Measurements from ENCODE around the gene DMRT1. TPM values are rescaled to one million over a fixed set of nuclear protein-coding genes. Genes with fewer than 3 reads are reported as not detected.
A peak's percentile ranks its signal among the peaks of the same experiment; 100 is the strongest.

The DMRT1 gene
- total RNA-seq, 1 experiment from 2014 or later: not detected

DNA sequence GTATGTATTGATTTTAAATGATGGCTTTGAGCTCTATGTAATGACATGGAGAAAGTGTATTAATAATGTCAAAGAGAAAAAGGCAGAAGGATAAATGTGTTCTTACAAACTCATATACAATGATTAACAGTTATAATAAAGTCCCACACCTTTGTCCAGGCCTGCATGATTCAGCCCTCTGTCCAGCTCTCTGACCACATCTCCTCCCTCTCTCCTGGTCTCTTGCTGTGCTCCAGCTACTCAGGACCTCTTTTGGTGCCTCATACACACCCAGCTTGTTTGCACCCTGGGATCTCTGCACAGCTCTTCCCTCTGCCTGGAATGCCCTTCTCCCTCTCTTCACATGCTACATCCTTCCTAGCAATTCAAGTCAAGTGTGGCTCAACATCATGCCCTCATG lies 37.5 kb upstream of the DMRT1 start:
- H3K27ac ChIP-seq (ENCODE audit: low read depth, low read length, poor library complexity, severe bottlenecking): no peak overlapping the region
- no peak for TF ChIP-seq EZH2 (IDR thresholded peaks at IDR 0.05; ENCODE audit: borderline replicate concordance, low read depth, low read length, poor library complexity, severe bottlenecking)
- TF ChIP-seq, protein P1, sequence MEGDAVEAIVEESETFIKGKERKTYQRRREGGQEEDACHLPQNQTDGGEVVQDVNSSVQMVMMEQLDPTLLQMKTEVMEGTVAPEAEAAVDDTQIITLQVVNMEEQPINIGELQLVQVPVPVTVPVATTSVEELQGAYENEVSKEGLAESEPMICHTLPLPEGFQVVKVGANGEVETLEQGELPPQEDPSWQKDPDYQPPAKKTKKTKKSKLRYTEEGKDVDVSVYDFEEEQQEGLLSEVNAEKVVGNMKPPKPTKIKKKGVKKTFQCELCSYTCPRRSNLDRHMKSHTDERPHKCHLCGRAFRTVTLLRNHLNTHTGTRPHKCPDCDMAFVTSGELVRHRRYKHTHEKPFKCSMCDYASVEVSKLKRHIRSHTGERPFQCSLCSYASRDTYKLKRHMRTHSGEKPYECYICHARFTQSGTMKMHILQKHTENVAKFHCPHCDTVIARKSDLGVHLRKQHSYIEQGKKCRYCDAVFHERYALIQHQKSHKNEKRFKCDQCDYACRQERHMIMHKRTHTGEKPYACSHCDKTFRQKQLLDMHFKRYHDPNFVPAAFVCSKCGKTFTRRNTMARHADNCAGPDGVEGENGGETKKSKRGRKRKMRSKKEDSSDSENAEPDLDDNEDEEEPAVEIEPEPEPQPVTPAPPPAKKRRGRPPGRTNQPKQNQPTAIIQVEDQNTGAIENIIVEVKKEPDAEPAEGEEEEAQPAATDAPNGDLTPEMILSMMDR (conservative IDR thresholded peaks at IDR 0.05; ENCODE audit: low read depth, low read length): no peak
- H3K27me3 ChIP-seq (replicated peaks; ENCODE audit: insufficient read depth, low read depth, low read length, poor library complexity): peaks cover 21% of the 10 kb centered on the region
- no peaks in the 10 kb centered on the region for H3K9me3 ChIP-seq (ENCODE audit: low read depth, low read length, poor library complexity, severe bottlenecking)
- H3K36me3 ChIP-seq (ENCODE audit: insufficient read depth, low read length, poor library complexity, severe bottlenecking): no peaks in the 10 kb centered on the region
- ChIA-PET CTCF (no interaction called here), POLR2A (ENCODE audit: low non-redundant PET) (interaction anchor here (0.6 kb wide), 1 partner anchor 91 kb away, joined by 11 read pairs; no protein-coding TSS in a partner anchor)
- no peak overlapping the region for H3K4me3 ChIP-seq (ENCODE audit: low read depth, low read length, poor library complexity, severe bottlenecking)
- no TSS peak for BruUV-seq (replicated peaks)
- no peak for DNase-seq (ENCODE audit: low spot score)
- intact Hi-C loops (cut with micrococcal nuclease; ENCODE audit: unreplicated experiment): no loop called here
- H3K4me1 ChIP-seq (ENCODE audit: insufficient read depth, low read length, poor library complexity, severe bottlenecking): peaks cover 3% of the 10 kb centered on the region

DNA sequence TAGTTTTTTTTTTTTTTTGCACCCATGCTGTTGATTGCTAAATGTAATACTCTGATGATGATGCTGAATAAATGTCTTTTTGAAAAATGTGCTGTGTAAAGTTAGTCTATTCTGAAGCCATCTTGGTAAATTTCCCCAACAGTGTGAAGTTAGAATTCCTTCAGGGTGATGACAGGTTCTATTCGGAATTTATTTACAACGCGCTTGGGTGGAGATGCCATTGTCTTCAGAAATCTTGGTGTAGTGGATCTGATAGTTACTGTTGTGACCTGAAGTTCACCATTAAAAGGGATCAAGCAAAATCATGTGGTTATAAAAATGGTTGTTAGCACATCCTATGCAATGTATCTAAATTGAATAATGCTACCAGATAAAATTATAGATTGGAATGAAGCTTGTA lies 36.3 kb upstream of the DMRT1 start:
- DNase-seq (ENCODE audit: low spot score): no peak
- intact Hi-C loops (cut with micrococcal nuclease; ENCODE audit: unreplicated experiment): no loop called here
- BruUV-seq (replicated peaks): no TSS peak
- peaks cover 3% of the 10 kb centered on the region for H3K4me1 ChIP-seq (ENCODE audit: insufficient read depth, low read length, poor library complexity, severe bottlenecking)
- H3K27ac ChIP-seq (ENCODE audit: low read depth, low read length, poor library complexity, severe bottlenecking): no peak overlapping the region
- H3K36me3 ChIP-seq (ENCODE audit: insufficient read depth, low read length, poor library complexity, severe bottlenecking): no peaks in the 10 kb centered on the region
- peaks cover 21% of the 10 kb centered on the region for H3K27me3 ChIP-seq (replicated peaks; ENCODE audit: insufficient read depth, low read depth, low read length, poor library complexity)
- CTCF ChIA-PET: no interaction called here
- no peaks in the 10 kb centered on the region for H3K9me3 ChIP-seq (ENCODE audit: low read depth, low read length, poor library complexity, severe bottlenecking)
- POLR2A ChIA-PET (ENCODE audit: low non-redundant PET): interaction anchor here (0.6 kb wide), 1 partner anchor 77 kb away, joined by 3 read pairs; no protein-coding TSS in a partner anchor
- TF ChIP-seq EZH2 (IDR thresholded peaks at IDR 0.05; ENCODE audit: borderline replicate concordance, low read depth, low read length, poor library complexity, severe bottlenecking): no peak
- TF ChIP-seq, protein P1 (conservative IDR thresholded peaks at IDR 0.05; ENCODE audit: low read depth, low read length): no peak
- no peak overlapping the region for H3K4me3 ChIP-seq (ENCODE audit: low read depth, low read length, poor library complexity, severe bottlenecking)

- Histone ChIP-seq H3K36me3 (ENCODE audit: insufficient read depth, low read length, poor library complexity, severe bottlenecking) (no peaks in the 10 kb centered on the region), H3K9me3 (ENCODE audit: low read depth, low read length, poor library complexity, severe bottlenecking) (no peaks in the 10 kb centered on the region), H3K27me3 (replicated peaks; ENCODE audit: insufficient read depth, low read depth, low read length, poor library complexity) (peaks cover 21% of the 10 kb centered on the region), H3K4me3 (ENCODE audit: low read depth, low read length, poor library complexity, severe bottlenecking) (no peak overlapping the region), H3K4me1 (ENCODE audit: insufficient read depth, low read length, poor library complexity, severe bottlenecking) (peaks cover 3% of the 10 kb centered on the region), H3K27ac (ENCODE audit: low read depth, low read length, poor library complexity, severe bottlenecking) (no peak overlapping the region)
- BruUV-seq (replicated peaks): no TSS peak
- intact Hi-C loops (cut with micrococcal nuclease; ENCODE audit: unreplicated experiment): loop anchor here (2.0 kb wide), 2 partner anchors 194 to 420 kb away; no protein-coding TSS in a partner anchor
- CTCF ChIA-PET: no interaction called here
- POLR2A ChIA-PET (ENCODE audit: low non-redundant PET): no interaction called here
- DNase-seq (ENCODE audit: low spot score): peak; percentile 45
- TF ChIP-seq EZH2 (IDR thresholded peaks at IDR 0.05; ENCODE audit: borderline replicate concordance, low read depth, low read length, poor library complexity, severe bottlenecking): no peak
- TF ChIP-seq, protein P1 (conservative IDR thresholded peaks at IDR 0.05; ENCODE audit: low read depth, low read length): peak; percentile 72
These were observed 35.0 kb upstream of the DMRT1 start for GRCh38 chr9:806285-807156.

Data from A673 (cell line).